GM19372 (cell line): ENCODE measurements around the gene SLC30A7.
"Not testable (repeated sequence)": the region's sequence is repeated elsewhere in the genome, so short reads cannot be mapped to it uniquely, and the experiment has no call there.

Experiments used
- ATAC-seq: cut with Tn5 transposase; IDR thresholded peaks from one replicate; pipeline ENCODE4 v1.9.1; 2021; ENCODE audit warnings: mild to moderate bottlenecking, low read depth, moderate library complexity; ENCODE audit not compliant: unreplicated experiment

The SLC30A7 gene

GRCh38 chr1:100889869-100890482 is 5.9 kb upstream of the SLC30A7 start:
- not testable (repeated sequence) for ATAC-seq

- ATAC-seq, result no peak
These were observed 4.5 kb upstream of the SLC30A7 start for GRCh38 chr1:100891380-100891779.

GRCh38 chr1:100892554-100892953 is 3.3 kb upstream of the SLC30A7 start:
- no peak for ATAC-seq

- no peak for ATAC-seq
These were observed 2.2 kb upstream of the SLC30A7 start for GRCh38 chr1:100893718-100894117.

GRCh38 chr1:100894603-100895539 is 1.0 kb upstream of the SLC30A7 start, which contains the start of gene EXTL2:
Gene EXTL2, minus strand, starts transcription at chr1:100894842. Its CDS starts 6,085 bp downstream, at chr1:100888757.
- peak; percentile 33 for ATAC-seq

GRCh38 chr1:100896481-100896982 is 642 bp downstream of the SLC30A7 start:
- peak; percentile 29 for ATAC-seq

- ATAC-seq, result no peak
These were observed 6.5 kb downstream of the SLC30A7 start for GRCh38 chr1:100902365-100902764.

GRCh38 chr1:100903777-100904176 is 7.9 kb downstream of the SLC30A7 start:
- no peak for ATAC-seq

- ATAC-seq, result no peak
These were observed 8.6 kb downstream of the SLC30A7 start for GRCh38 chr1:100904528-100904927.

- ATAC-seq, result no peak
These were observed 9.3 kb downstream of the SLC30A7 start for GRCh38 chr1:100905181-100905580.

GRCh38 chr1:100907887-100908286 is 12.0 kb downstream of the SLC30A7 start:
- ATAC-seq, result no peak

GRCh38 chr1:100909018-100909417 is 13.1 kb downstream of the SLC30A7 start:
- ATAC-seq, result no peak

GRCh38 chr1:100912019-100912418 is 16.1 kb downstream of the SLC30A7 start:
- no peak for ATAC-seq

GRCh38 chr1:100921110-100921706 is 25.3 kb downstream of the SLC30A7 start:
- ATAC-seq, result no peak

- ATAC-seq, result no peak
These were observed 28.3 kb downstream of the SLC30A7 start for GRCh38 chr1:100924212-100924611.

GRCh38 chr1:100924991-100925390 is 29.1 kb downstream of the SLC30A7 start:
- ATAC-seq, result no peak

- ATAC-seq, result no peak
These were observed 30.4 kb downstream of the SLC30A7 start for GRCh38 chr1:100926240-100926639.

- no peak for ATAC-seq
These were observed 31.4 kb downstream of the SLC30A7 start for GRCh38 chr1:100927276-100927675.

- ATAC-seq, result no peak
These were observed 32.2 kb downstream of the SLC30A7 start for GRCh38 chr1:100928128-100928527.

- no peak for ATAC-seq
These were observed 34.6 kb downstream of the SLC30A7 start for GRCh38 chr1:100930494-100930893.

GRCh38 chr1:100931716-100932115 is 35.8 kb downstream of the SLC30A7 start:
- no peak for ATAC-seq
